ENCODE results near the gene ANKRD12.

Gene ANKRD12

GRCh38 chr18:9223356-9223755 is 86.8 kb downstream of the ANKRD12 start:
- peaks cover 32% of the 10 kb centered on the region for H3K36me3 ChIP-seq (ENCODE audit: control insufficient read depth, low read length)
- H3K4me2 ChIP-seq (ENCODE audit: low read length) = no peak overlapping the region
- H3K27me3 ChIP-seq (ENCODE audit: control insufficient read depth, low read length) = no peaks in the 10 kb centered on the region
- no peaks in the 10 kb centered on the region for H3K4me1 ChIP-seq (ENCODE audit: control insufficient read depth, low read length)
- no peak for TF ChIP-seq EZH2phosphoT487 (IDR thresholded peaks at IDR 0.05; ENCODE audit: borderline replicate concordance, low read length)
- H3K27ac ChIP-seq (ENCODE audit: low read depth, low read length) = no peak overlapping the region
- no peaks in the 10 kb centered on the region for H3F3A ChIP-seq (ENCODE audit: control insufficient read depth, insufficient read depth)
- no peaks in the 10 kb centered on the region for H3K9me2 ChIP-seq (replicated peaks; ENCODE audit: control insufficient read depth, low read length)
- H4K20me1 ChIP-seq (ENCODE audit: control insufficient read depth, insufficient read depth, low read depth, low read length) = no peaks in the 10 kb centered on the region
- H3K79me2 ChIP-seq (ENCODE audit: control insufficient read depth, low read length) = no peaks in the 10 kb centered on the region
- H3K9me3 ChIP-seq (ENCODE audit: control insufficient read depth, insufficient read depth, low read length) = no peaks in the 10 kb centered on the region
- H3K4me3 ChIP-seq (ENCODE audit: low read length) = no peak overlapping the region

GRCh38 chr18:9226463-9226862 is 89.9 kb downstream of the ANKRD12 start:
- no peaks in the 10 kb centered on the region for H3K4me1 ChIP-seq (ENCODE audit: control insufficient read depth, low read length)
- H4K20me1 ChIP-seq (ENCODE audit: control insufficient read depth, insufficient read depth, low read depth, low read length) = no peaks in the 10 kb centered on the region
- no peak overlapping the region for H3K4me2 ChIP-seq (ENCODE audit: low read length)
- no peak for TF ChIP-seq EZH2phosphoT487 (IDR thresholded peaks at IDR 0.05; ENCODE audit: borderline replicate concordance, low read length)
- TF ChIP-seq CTCF (IDR thresholded peaks at IDR 0.05; ENCODE audit: low read depth, low read length, poor library complexity, severe bottlenecking) = no peak
- H3K4me3 ChIP-seq (ENCODE audit: low read length) = no peak overlapping the region
- H3K36me3 ChIP-seq (ENCODE audit: control insufficient read depth, low read length) = peaks cover 30% of the 10 kb centered on the region
- H3K27ac ChIP-seq (ENCODE audit: low read depth, low read length) = no peak overlapping the region
- H3F3A ChIP-seq (ENCODE audit: control insufficient read depth, insufficient read depth) = no peaks in the 10 kb centered on the region
- H3K9me2 ChIP-seq (replicated peaks; ENCODE audit: control insufficient read depth, low read length) = no peaks in the 10 kb centered on the region
- no peaks in the 10 kb centered on the region; the same call in 1 of the 2 replicates for H3K79me2 ChIP-seq (ENCODE audit: control insufficient read depth, low read length)
- H3K9me3 ChIP-seq (ENCODE audit: control insufficient read depth, insufficient read depth, low read length) = peaks cover 4% of the 10 kb centered on the region; the same call in 1 of the 2 replicates
- H3K27me3 ChIP-seq (ENCODE audit: control insufficient read depth, low read length) = no peaks in the 10 kb centered on the region

GRCh38 chr18:9231852-9232486 is 95.4 kb downstream of the ANKRD12 start:
- TF ChIP-seq CTCF (IDR thresholded peaks at IDR 0.05; ENCODE audit: low read depth, low read length, poor library complexity, severe bottlenecking) (no peak), EZH2phosphoT487 (IDR thresholded peaks at IDR 0.05; ENCODE audit: borderline replicate concordance, low read length) (no peak)
- H3K36me3 ChIP-seq (ENCODE audit: control insufficient read depth, low read length) = peaks cover 30% of the 10 kb centered on the region
- H3K4me2 ChIP-seq (ENCODE audit: low read length) = no peak overlapping the region
- peaks cover 12% of the 10 kb centered on the region; the same call in 1 of the 2 replicates for H3K9me3 ChIP-seq (ENCODE audit: control insufficient read depth, insufficient read depth, low read length)
- no peaks in the 10 kb centered on the region for H3K4me1 ChIP-seq (ENCODE audit: control insufficient read depth, low read length)
- H3K9me2 ChIP-seq (replicated peaks; ENCODE audit: control insufficient read depth, low read length) = no peaks in the 10 kb centered on the region
- H3K4me3 ChIP-seq (ENCODE audit: low read length) = no peak overlapping the region
- no peaks in the 10 kb centered on the region for H4K20me1 ChIP-seq (ENCODE audit: control insufficient read depth, insufficient read depth, low read depth, low read length)
- H3K79me2 ChIP-seq (ENCODE audit: control insufficient read depth, low read length) = no peaks in the 10 kb centered on the region; the same call in 1 of the 2 replicates
- H3F3A ChIP-seq (ENCODE audit: control insufficient read depth, insufficient read depth) = no peaks in the 10 kb centered on the region
- H3K27me3 ChIP-seq (ENCODE audit: control insufficient read depth, low read length) = no peaks in the 10 kb centered on the region
- no peak overlapping the region for H3K27ac ChIP-seq (ENCODE audit: low read depth, low read length)

GRCh38 chr18:9232977-9233376 is 96.4 kb downstream of the ANKRD12 start:
- Histone ChIP-seq H3K4me3 (ENCODE audit: low read length) (no peak overlapping the region), H3K27ac (ENCODE audit: low read depth, low read length) (no peak overlapping the region), H3K9me2 (replicated peaks; ENCODE audit: control insufficient read depth, low read length) (no peaks in the 10 kb centered on the region), H4K20me1 (ENCODE audit: control insufficient read depth, insufficient read depth, low read depth, low read length) (no peaks in the 10 kb centered on the region), H3F3A (ENCODE audit: control insufficient read depth, insufficient read depth) (no peaks in the 10 kb centered on the region), H3K4me2 (ENCODE audit: low read length) (no peak overlapping the region), H3K4me1 (ENCODE audit: control insufficient read depth, low read length) (no peaks in the 10 kb centered on the region), H3K36me3 (ENCODE audit: control insufficient read depth, low read length) (peaks cover 24% of the 10 kb centered on the region), H3K79me2 (ENCODE audit: control insufficient read depth, low read length) (no peaks in the 10 kb centered on the region; the same call in 1 of the 2 replicates), H3K27me3 (ENCODE audit: control insufficient read depth, low read length) (no peaks in the 10 kb centered on the region), H3K9me3 (ENCODE audit: control insufficient read depth, insufficient read depth, low read length) (peaks cover 12% of the 10 kb centered on the region; the same call in 1 of the 2 replicates)
- TF ChIP-seq EZH2phosphoT487 (IDR thresholded peaks at IDR 0.05; ENCODE audit: borderline replicate concordance, low read length) (no peak), CTCF (IDR thresholded peaks at IDR 0.05; ENCODE audit: low read depth, low read length, poor library complexity, severe bottlenecking) (no peak)

All from DOHH2 (cell line).